Sigmoid colon (tissue), 4 donors: ENCODE measurements around the gene AP1M2.

Source experiments
- POLR2A ChIP-seq, 2 donors: fragments of 450-650 bp; IDR thresholded peaks; one replicate each; pipeline ENCODE4 v1.6.1; 2016; ENCODE audit warnings: antibody characterized with exemption in 2 of 2, mild to moderate bottlenecking in 2 of 2, moderate library complexity in 2 of 2
- POLR2AphosphoS5 ChIP-seq, 4 donors: sonication (generic); formaldehyde crosslinking; IDR thresholded peaks; one replicate each; pipeline ENCODE4 v1.6.1; 2017; ENCODE audit warnings: antibody characterized with exemption in 4 of 4

DNA sequence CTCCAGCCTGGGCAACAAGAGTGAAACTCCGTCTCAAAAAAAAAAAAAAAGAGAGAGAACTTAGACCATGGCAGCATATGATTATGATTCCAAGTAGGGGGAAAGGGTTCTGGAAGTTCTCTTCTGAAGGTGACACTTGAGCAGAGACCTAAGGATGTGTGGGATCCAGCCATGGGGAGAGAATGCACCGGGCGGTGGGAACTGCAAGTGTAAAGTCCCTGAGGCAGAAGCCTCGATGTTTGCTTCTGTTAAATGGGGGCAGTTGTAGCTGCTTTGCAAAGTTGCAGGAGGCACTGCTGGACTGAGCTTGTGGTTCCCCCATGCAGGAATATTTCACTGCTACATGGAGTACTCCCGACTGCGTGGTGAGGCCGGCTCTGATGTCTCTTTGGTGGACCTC lies 47.3 kb upstream of the AP1M2 start:
- no peak for TF ChIP-seq POLR2AphosphoS5 (IDR thresholded peaks at IDR 0.05)
- no peak for TF ChIP-seq POLR2A (IDR thresholded peaks at IDR 0.05)
